RWPE1 (cell line): ENCODE data around the gene RNF144A.

Experiments used
- CTCF ChIA-PET: fragments of 350-600 bp; sonication (Branson Sonifier 250); formaldehyde crosslinking; extraction: SDS; loops from one replicate; lab custom pipeline; 2021; lab: Yijun Ruan, JAX
- POLR2A ChIA-PET: fragments of 400-600 bp; formaldehyde crosslinking; extraction: SDS; loops from one replicate; lab custom pipeline; 2020; ENCODE audit warnings: antibody characterized with exemption; ENCODE audit not compliant: low non-redundant PET; lab: Yijun Ruan, JAX
- DNase-seq: peaks from one replicate; pipeline ENCODE4 v3.0.0; 2012; ENCODE audit warnings: low spot score
- H3K27ac ChIP-seq: fragments of 450-650 bp; 2 replicates; pipeline ENCODE4 v1.5.1; 2017
- CTCF ChIP-seq: fragments of 450-650 bp; conservative IDR thresholded peaks from 2 replicates; pipeline ENCODE4 v1.5.1; 2017; ENCODE audit warnings: low read depth, mild to moderate bottlenecking

The RNF144A gene

GRCh38 chr2:6926071-6926732, 9.0 kb downstream of the RNF144A start:
- POLR2A ChIA-PET = no interaction called here
- TF ChIP-seq CTCF = no peak
- CTCF ChIA-PET = no interaction called here
- no peak for DNase-seq
- no peak overlapping the region for H3K27ac ChIP-seq

DNA sequence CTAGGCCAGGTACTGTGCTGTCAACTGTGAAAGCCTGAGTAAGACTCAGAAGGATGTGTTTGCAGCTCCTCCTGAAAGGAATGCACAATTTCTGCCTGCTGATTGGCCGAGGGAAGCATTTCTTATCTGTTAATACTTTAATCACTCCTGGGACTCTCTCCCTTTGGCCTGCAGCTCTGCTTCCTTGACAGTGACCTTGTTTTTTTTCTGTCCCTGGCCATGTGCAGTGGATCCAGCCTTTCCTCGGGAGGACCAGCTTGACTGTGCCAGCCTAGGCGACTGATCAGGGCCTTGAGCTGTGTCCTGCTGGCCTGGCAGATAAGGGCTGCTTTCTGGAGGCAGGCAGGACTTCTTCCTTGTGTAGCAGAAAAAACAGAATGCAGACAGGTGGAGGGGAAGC, 10.0 kb downstream of the RNF144A start:
- no peak for TF ChIP-seq CTCF
- ChIA-PET CTCF (no interaction called here), POLR2A (no interaction called here)
- H3K27ac ChIP-seq = no peak overlapping the region
- no peak for DNase-seq

DNA sequence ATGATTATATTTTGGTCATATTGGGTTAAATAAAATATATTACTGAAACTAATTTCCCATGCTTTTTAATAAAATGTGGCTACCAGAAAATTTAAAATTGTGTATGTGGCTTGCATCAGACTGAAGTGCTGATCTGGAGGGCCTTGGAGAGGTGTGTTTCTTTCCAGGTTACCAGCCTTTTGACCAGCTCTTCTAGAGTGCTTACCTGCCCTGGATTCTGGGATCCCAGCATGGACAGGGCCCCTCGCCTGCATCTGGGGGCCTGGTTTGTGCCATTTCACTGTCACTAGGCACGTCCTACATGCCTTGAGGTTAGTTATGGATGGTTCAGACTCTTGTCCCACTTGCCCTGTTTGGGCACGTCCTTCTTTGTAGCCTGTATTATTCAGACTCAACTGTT, 10.5 kb downstream of the RNF144A start:
- no peak for TF ChIP-seq CTCF
- no peak overlapping the region for H3K27ac ChIP-seq
- DNase-seq = no peak
- POLR2A ChIA-PET = no interaction called here
- CTCF ChIA-PET = interaction anchor here (2.9 kb wide), 1 partner anchor 11 kb away, joined by 9 read pairs; no protein-coding TSS in a partner anchor

- DNase-seq = no peak
- TF ChIP-seq CTCF = no peak
- H3K27ac ChIP-seq = no peak overlapping the region
- CTCF ChIA-PET = interaction anchor here (2.9 kb wide), 1 partner anchor 12 kb away, joined by 9 read pairs; no protein-coding TSS in a partner anchor
- POLR2A ChIA-PET = no interaction called here
Observed at GRCh38 chr2:6928452-6928851, 11.2 kb downstream of the RNF144A start.

- TF ChIP-seq CTCF = no peak
- ChIA-PET CTCF (interaction anchor here (0.6 to 2.9 kb wide), 2 partner anchors 13 to 623 kb away, joined by 3 to 9 read pairs; no protein-coding TSS in a partner anchor), POLR2A (no interaction called here)
- H3K27ac ChIP-seq = no peak overlapping the region
- no peak for DNase-seq
Observed at GRCh38 chr2:6929196-6929819, 12.1 kb downstream of the RNF144A start.

GRCh38 chr2:6930923-6931647, 13.9 kb downstream of the RNF144A start:
- no peak for TF ChIP-seq CTCF
- DNase-seq = no peak
- ChIA-PET CTCF (no interaction called here), POLR2A (no interaction called here)
- H3K27ac ChIP-seq = no peak overlapping the region
